Measurements from ENCODE around the gene NPM1. TPM values are rescaled to one million over a fixed set of nuclear protein-coding genes. Genes with fewer than 3 reads are reported as not detected.
"Not testable (repeated sequence)": the region's sequence is repeated elsewhere in the genome, so short reads cannot be mapped to it uniquely, and the experiment has no call there.

Gene NPM1
- total and polyA plus RNA-seq, 2 donors (not counting 1 experiment from before 2014, with no cell fraction given) = 158 to 920 TPM

DNA sequence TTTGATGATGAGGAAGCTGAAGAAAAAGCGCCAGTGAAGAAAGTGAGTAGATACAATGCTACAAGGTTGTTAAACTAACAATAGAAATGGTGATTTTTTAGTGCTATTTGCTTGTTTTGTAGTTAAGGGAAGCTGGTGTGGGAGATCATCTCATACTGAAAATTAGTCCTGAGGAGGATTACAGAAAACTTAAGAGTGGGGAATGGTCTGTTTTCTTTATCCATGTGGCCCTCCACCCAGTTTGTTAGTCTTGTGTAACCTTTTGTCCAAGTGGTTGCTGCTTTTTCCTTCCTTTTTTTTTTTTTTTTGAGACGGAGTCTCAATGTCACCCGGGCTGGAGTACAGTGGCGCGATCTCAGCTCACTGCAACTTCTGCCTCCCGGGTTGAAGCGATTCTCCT is 12.5 kb downstream of the NPM1 start:
- Mint-ChIP-seq H3K9me3 (ENCODE audit: insufficient read depth) (no peaks in the 10 kb centered on the region), H3K27ac (no peak overlapping the region), H3K4me1 (peaks cover 15% of the 10 kb centered on the region), H3K27me3 (no peaks in the 10 kb centered on the region), H3K4me3 (no peak overlapping the region)
- Histone ChIP-seq H3K27ac (ENCODE audit: low read length in 2 of 2) (no peak overlapping the region), H3K4me1 (ENCODE audit: control insufficient read depth in 2 of 2, insufficient read depth in 2 of 2, low read length in 2 of 2) (no peaks in the 10 kb centered on the region), H3K4me2 (replicated peaks; ENCODE audit: low read depth, low read length, poor library complexity, severe bottlenecking) (no peak overlapping the region), H2AFZ (ENCODE audit: insufficient read depth, low read depth, low read length, poor library complexity, severe bottlenecking) (no peak overlapping the region), H3K27me3 (replicated peaks in 1 of 4; ENCODE audit: control extremely low read depth in 1 of 4, control insufficient read depth in 3 of 4, insufficient read depth in 4 of 4, low read length in 3 of 4) (no peaks in the 10 kb centered on the region), H3K9ac (ENCODE audit: low read length) (no peak overlapping the region), H3K4me3 (ENCODE audit: control extremely low read depth in 1 of 5, extremely low read depth in 1 of 5, insufficient read depth in 1 of 5, low read depth in 2 of 5, low read length in 4 of 5) (no peak overlapping the region), H3K36me3 (replicated peaks in 1 of 2; ENCODE audit: control extremely low read depth in 1 of 2, control insufficient read depth in 1 of 2, extremely low read depth in 1 of 2, insufficient read depth in 2 of 2, low read length in 1 of 2) (peaks cover 17 to 65% of the 10 kb centered on the region in 2 experiments), H3K79me2 (ENCODE audit: control insufficient read depth, insufficient read depth, low read length) (peaks cover 68% of the 10 kb centered on the region), H4K20me1 (ENCODE audit: control insufficient read depth, insufficient read depth, low read length, poor library complexity, severe bottlenecking) (peaks cover 75% of the 10 kb centered on the region), H3K9me3 (ENCODE audit: control extremely low read depth in 1 of 3, control insufficient read depth in 2 of 3, insufficient read depth in 1 of 3, low read length in 2 of 3) (no peaks in the 10 kb centered on the region)
- TF ChIP-seq, protein P1, sequence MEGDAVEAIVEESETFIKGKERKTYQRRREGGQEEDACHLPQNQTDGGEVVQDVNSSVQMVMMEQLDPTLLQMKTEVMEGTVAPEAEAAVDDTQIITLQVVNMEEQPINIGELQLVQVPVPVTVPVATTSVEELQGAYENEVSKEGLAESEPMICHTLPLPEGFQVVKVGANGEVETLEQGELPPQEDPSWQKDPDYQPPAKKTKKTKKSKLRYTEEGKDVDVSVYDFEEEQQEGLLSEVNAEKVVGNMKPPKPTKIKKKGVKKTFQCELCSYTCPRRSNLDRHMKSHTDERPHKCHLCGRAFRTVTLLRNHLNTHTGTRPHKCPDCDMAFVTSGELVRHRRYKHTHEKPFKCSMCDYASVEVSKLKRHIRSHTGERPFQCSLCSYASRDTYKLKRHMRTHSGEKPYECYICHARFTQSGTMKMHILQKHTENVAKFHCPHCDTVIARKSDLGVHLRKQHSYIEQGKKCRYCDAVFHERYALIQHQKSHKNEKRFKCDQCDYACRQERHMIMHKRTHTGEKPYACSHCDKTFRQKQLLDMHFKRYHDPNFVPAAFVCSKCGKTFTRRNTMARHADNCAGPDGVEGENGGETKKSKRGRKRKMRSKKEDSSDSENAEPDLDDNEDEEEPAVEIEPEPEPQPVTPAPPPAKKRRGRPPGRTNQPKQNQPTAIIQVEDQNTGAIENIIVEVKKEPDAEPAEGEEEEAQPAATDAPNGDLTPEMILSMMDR (IDR thresholded peaks at IDR 0.05) = no peak
- TF ChIP-seq EZH2 (IDR thresholded peaks at IDR 0.05; ENCODE audit: borderline replicate concordance, insufficient read depth, low read depth, low read length, poor library complexity, severe bottlenecking) = no peak
- ATAC-seq (ENCODE audit: low read depth) (no peak), DNase-seq (no peak)
- intact Hi-C loops (cut with micrococcal nuclease) = no loop called here
- 94% methylated on average over 6 of the region's 7 CpGs for WGBS (ENCODE audit: insufficient coverage)
- ChIA-PET CTCF (no interaction called here), POLR2A (no interaction called here)

DNA sequence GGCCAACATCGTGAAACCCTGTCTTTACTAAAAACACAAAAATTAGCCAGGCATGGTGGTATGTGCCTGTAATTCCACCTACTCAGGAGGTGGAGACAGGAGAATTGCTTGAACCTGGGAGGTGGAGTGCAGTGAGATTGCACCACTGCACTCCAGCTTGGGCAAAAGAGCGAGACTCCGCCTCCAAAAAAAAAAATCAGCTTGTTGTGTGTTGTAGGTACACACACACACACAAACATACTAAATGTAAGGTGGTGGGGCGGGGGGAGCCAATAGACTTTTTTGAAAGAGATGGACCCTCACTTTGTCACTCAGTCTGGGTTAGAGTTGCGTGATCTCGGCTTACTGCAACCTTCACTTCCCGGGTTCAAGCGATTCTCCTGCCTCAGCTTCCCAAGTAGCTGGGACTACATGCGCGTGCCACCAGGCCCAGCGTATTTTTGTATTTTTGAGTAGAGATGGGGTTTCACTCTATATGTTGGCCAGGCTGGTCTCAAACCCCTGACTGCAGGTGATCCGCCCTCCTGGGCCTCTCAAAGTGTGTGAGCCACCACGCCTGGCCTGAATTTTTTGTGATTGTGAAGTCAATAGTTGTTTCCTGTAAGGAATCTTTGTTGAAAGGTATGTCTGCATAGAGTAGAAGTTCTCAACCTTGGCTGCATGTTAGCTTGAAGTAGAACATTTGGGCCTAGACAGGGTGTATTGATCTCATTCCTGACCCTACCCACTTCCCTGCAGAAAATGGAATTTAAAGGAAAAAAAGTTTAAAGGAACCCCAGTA is 13.7 kb downstream of the NPM1 start:
- ATAC-seq (ENCODE audit: low read depth) (no peak), DNase-seq (no peak)
- no peak overlapping the region for H3K4me3 Mint-ChIP-seq
- 98% methylated on average over 9 of the region's 13 CpGs for WGBS (ENCODE audit: insufficient coverage)
- H3K4me1 ChIP-seq (ENCODE audit: control insufficient read depth in 2 of 2, insufficient read depth in 2 of 2, low read length in 2 of 2) = no peaks in the 10 kb centered on the region
- no peaks in the 10 kb centered on the region for H3K9me3 ChIP-seq (ENCODE audit: control extremely low read depth in 1 of 3, control insufficient read depth in 2 of 3, insufficient read depth in 1 of 3, low read length in 2 of 3)
- H2AFZ ChIP-seq (ENCODE audit: insufficient read depth, low read depth, low read length, poor library complexity, severe bottlenecking) = no peak overlapping the region
- intact Hi-C loops (cut with micrococcal nuclease) = no loop called here
- no peaks in the 10 kb centered on the region for H3K27me3 ChIP-seq (replicated peaks in 1 of 4; ENCODE audit: control extremely low read depth in 1 of 4, control insufficient read depth in 3 of 4, insufficient read depth in 4 of 4, low read length in 3 of 4)
- no peak overlapping the region for H3K4me3 ChIP-seq (ENCODE audit: control extremely low read depth in 1 of 5, extremely low read depth in 1 of 5, insufficient read depth in 1 of 5, low read depth in 2 of 5, low read length in 4 of 5)
- no peak overlapping the region for H3K27ac ChIP-seq (ENCODE audit: low read length in 2 of 2)
- peaks cover 75% of the 10 kb centered on the region for H4K20me1 ChIP-seq (ENCODE audit: control insufficient read depth, insufficient read depth, low read length, poor library complexity, severe bottlenecking)
- no peak for TF ChIP-seq EZH2 (IDR thresholded peaks at IDR 0.05; ENCODE audit: borderline replicate concordance, insufficient read depth, low read depth, low read length, poor library complexity, severe bottlenecking)
- TF ChIP-seq, protein P1 (IDR thresholded peaks at IDR 0.05) = no peak
- H3K4me2 ChIP-seq (replicated peaks; ENCODE audit: low read depth, low read length, poor library complexity, severe bottlenecking) = no peak overlapping the region
- no peaks in the 10 kb centered on the region for H3K9me3 Mint-ChIP-seq (ENCODE audit: insufficient read depth)
- H3K27me3 Mint-ChIP-seq = no peaks in the 10 kb centered on the region
- POLR2A ChIA-PET = interaction anchor here (0.7 kb wide), 1 partner anchor 22 kb away, joined by 3 read pairs; no protein-coding TSS in a partner anchor
- H3K27ac Mint-ChIP-seq = no peak overlapping the region
- H3K79me2 ChIP-seq (ENCODE audit: control insufficient read depth, insufficient read depth, low read length) = peaks cover 56% of the 10 kb centered on the region
- CTCF ChIA-PET = no interaction called here
- H3K4me1 Mint-ChIP-seq = peaks cover 12% of the 10 kb centered on the region
- no peak overlapping the region for H3K9ac ChIP-seq (ENCODE audit: low read length)
- peaks cover 15 to 67% of the 10 kb centered on the region in 2 experiments for H3K36me3 ChIP-seq (replicated peaks in 1 of 2; ENCODE audit: control extremely low read depth in 1 of 2, control insufficient read depth in 1 of 2, extremely low read depth in 1 of 2, insufficient read depth in 2 of 2, low read length in 1 of 2)

DNA sequence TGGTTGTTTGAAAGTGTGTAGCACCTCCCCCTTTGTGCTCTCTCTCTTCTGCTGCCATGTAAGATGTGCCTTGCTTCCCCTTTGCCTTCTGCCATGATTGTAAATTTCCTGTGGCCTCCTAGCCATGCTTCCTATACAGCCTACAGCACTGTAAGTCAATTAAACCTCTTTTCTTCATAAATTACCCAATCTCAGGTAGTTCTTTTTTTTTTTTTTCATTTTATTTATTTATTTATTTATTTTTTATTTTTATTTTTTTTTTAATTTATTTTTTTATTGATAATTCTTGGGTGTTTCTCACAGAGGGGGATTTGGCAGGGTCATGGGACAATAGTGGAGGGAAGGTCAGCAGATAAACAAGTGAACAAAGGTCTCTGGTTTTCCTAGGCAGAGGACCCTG is 15.1 kb downstream of the NPM1 start:
- H3K4me1 Mint-ChIP-seq; H3K27ac Mint-ChIP-seq; DNase-seq; H3K4me2 ChIP-seq (replicated peaks; ENCODE audit: low read depth, low read length, poor library complexity, severe bottlenecking); H3K27ac ChIP-seq (ENCODE audit: low read length in 2 of 2); POLR2A ChIA-PET; H3K4me1 ChIP-seq (ENCODE audit: control insufficient read depth in 2 of 2, insufficient read depth in 2 of 2, low read length in 2 of 2); CTCF ChIA-PET; intact Hi-C loops (cut with micrococcal nuclease); H3K9me3 Mint-ChIP-seq (ENCODE audit: insufficient read depth); H3K27me3 ChIP-seq (replicated peaks in 1 of 4; ENCODE audit: control extremely low read depth in 1 of 4, control insufficient read depth in 3 of 4, insufficient read depth in 4 of 4, low read length in 3 of 4); ATAC-seq (ENCODE audit: low read depth); H3K27me3 Mint-ChIP-seq; H3K9ac ChIP-seq (ENCODE audit: low read length); H3K4me3 Mint-ChIP-seq; H3K9me3 ChIP-seq (ENCODE audit: control extremely low read depth in 1 of 3, control insufficient read depth in 2 of 3, insufficient read depth in 1 of 3, low read length in 2 of 3); H3K4me3 ChIP-seq (ENCODE audit: control extremely low read depth in 1 of 5, extremely low read depth in 1 of 5, insufficient read depth in 1 of 5, low read depth in 2 of 5, low read length in 4 of 5); H2AFZ ChIP-seq (ENCODE audit: insufficient read depth, low read depth, low read length, poor library complexity, severe bottlenecking): not testable (repeated sequence)
- H3K36me3 ChIP-seq (replicated peaks in 1 of 2; ENCODE audit: control extremely low read depth in 1 of 2, control insufficient read depth in 1 of 2, extremely low read depth in 1 of 2, insufficient read depth in 2 of 2, low read length in 1 of 2) = peaks cover 17 to 66% of the 10 kb centered on the region in 2 experiments
- H4K20me1 ChIP-seq (ENCODE audit: control insufficient read depth, insufficient read depth, low read length, poor library complexity, severe bottlenecking) = peaks cover 75% of the 10 kb centered on the region
- H3K79me2 ChIP-seq (ENCODE audit: control insufficient read depth, insufficient read depth, low read length) = peaks cover 42% of the 10 kb centered on the region

Data from B cell (primary cell).